ENCODE results near the gene SLC12A5. TPM values are rescaled to one million over a fixed set of nuclear protein-coding genes. Genes with fewer than 3 reads are reported as not detected.

Gene SLC12A5
- total and polyA plus RNA-seq, 3 donors from 2014 or later = 5.5 to 15.5 (median 9.2) TPM

DNA sequence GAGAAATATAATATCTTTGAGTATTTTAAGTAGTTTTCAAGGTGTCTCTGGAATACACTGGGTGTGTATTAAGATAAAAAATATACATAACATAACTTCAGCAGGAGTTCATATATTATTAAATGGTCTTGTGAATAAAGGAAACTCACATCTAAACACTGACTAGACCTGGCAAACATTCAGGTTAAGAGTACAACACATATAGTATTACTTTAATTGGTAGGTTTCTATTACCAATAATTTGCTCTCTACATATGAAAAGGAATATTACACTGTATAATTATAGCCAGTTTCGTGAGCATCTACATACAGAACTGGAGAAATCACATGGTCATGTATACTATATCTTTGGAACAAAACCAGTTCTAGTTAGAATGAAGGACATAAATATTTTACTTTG lies 52.1 kb downstream of the SLC12A5 start:
- no peak overlapping the region for H3K27ac ChIP-seq
- DNase-seq = no peak
- intact Hi-C loops (cut with DNase I; ENCODE audit: low total_unique reads) = no loop called here
- H3K27me3 ChIP-seq = no peaks in the 10 kb centered on the region
- H3K4me1 ChIP-seq = peaks cover 30% of the 10 kb centered on the region
- H3K36me3 ChIP-seq (ENCODE audit: low read depth, missing control alignments) = no peaks in the 10 kb centered on the region
- no peak for TF ChIP-seq POLR2A (IDR thresholded peaks at IDR 0.05)
- TF ChIP-seq, protein P1, sequence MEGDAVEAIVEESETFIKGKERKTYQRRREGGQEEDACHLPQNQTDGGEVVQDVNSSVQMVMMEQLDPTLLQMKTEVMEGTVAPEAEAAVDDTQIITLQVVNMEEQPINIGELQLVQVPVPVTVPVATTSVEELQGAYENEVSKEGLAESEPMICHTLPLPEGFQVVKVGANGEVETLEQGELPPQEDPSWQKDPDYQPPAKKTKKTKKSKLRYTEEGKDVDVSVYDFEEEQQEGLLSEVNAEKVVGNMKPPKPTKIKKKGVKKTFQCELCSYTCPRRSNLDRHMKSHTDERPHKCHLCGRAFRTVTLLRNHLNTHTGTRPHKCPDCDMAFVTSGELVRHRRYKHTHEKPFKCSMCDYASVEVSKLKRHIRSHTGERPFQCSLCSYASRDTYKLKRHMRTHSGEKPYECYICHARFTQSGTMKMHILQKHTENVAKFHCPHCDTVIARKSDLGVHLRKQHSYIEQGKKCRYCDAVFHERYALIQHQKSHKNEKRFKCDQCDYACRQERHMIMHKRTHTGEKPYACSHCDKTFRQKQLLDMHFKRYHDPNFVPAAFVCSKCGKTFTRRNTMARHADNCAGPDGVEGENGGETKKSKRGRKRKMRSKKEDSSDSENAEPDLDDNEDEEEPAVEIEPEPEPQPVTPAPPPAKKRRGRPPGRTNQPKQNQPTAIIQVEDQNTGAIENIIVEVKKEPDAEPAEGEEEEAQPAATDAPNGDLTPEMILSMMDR (IDR thresholded peaks at IDR 0.05) = no peak
- no peak overlapping the region for H3K4me3 ChIP-seq
- WGBS, 2 donors = 91 to 94% methylated on average over 1 of the region's 1 CpG
- H3K9me3 ChIP-seq = no peaks in the 10 kb centered on the region

DNA sequence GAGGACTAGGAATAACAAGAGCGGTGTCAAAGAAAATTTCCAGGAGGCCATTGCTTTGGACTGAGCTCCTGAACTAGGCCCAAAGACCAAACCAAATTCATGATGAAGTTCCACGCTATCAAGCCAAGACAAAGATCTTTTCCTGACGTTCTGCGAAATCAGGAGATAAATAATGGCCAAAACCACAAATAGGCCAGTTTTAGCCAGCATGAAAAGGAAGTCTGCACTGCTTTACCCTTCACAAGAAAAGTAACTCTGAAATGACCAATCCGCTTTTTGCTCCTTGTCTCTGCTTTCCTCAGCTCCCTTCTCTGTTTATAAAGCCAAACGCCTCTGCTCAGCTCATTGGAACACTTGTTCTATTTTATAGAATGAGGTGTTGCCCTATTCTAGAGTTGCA lies 54.1 kb downstream of the SLC12A5 start:
- no peak overlapping the region for H3K4me3 ChIP-seq
- H3K4me1 ChIP-seq = peaks cover 37% of the 10 kb centered on the region
- H3K27ac ChIP-seq = no peak overlapping the region
- DNase-seq = no peak
- H3K27me3 ChIP-seq = no peaks in the 10 kb centered on the region
- no peaks in the 10 kb centered on the region for H3K36me3 ChIP-seq (ENCODE audit: low read depth, missing control alignments)
- H3K9me3 ChIP-seq = no peaks in the 10 kb centered on the region
- WGBS, 2 donors = 71 to 72% methylated on average over 6 of the region's 6 CpGs
- TF ChIP-seq, protein P1 (IDR thresholded peaks at IDR 0.05) = no peak
- TF ChIP-seq POLR2A (IDR thresholded peaks at IDR 0.05) = no peak
- intact Hi-C loops (cut with DNase I; ENCODE audit: low total_unique reads) = no loop called here

GRCh38 chr20:46083531-46084061 lies 54.6 kb downstream of the SLC12A5 start:
- Histone ChIP-seq H3K4me3 (no peak overlapping the region), H3K27me3 (no peaks in the 10 kb centered on the region), H3K36me3 (ENCODE audit: low read depth, missing control alignments) (no peaks in the 10 kb centered on the region), H3K9me3 (no peaks in the 10 kb centered on the region), H3K4me1 (peaks cover 42% of the 10 kb centered on the region), H3K27ac (no peak overlapping the region)
- DNase-seq = no peak
- no peak for TF ChIP-seq POLR2A (IDR thresholded peaks at IDR 0.05)
- TF ChIP-seq, protein P1 (IDR thresholded peaks at IDR 0.05) = no peak
- 57 to 65% methylated on average over 1 of the region's 1 CpG for WGBS, 2 donors
- intact Hi-C loops (cut with DNase I; ENCODE audit: low total_unique reads) = no loop called here

DNA sequence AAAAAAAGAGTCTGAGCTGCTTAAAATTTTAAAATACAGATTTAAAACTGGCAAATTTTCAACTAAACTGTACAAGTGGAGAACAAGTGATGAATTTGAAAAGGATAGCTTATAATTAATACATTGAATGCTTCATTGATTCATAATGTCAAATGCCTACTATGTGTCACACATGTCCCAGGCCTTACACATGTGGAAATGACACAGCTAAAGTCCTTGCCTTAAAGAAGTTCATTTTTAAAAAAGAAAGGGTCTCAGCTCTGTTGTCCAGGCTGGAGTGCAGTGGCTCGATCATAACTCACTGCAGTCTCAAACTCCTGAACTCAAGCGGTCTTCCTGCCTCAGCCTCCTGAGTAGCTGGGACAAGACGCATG lies 55.8 kb downstream of the SLC12A5 start:
- peaks cover 42% of the 10 kb centered on the region for H3K4me1 ChIP-seq
- H3K9me3 ChIP-seq = no peaks in the 10 kb centered on the region
- 74 to 86% methylated on average over 3 of the region's 3 CpGs for WGBS, 2 donors
- H3K4me3 ChIP-seq = no peak overlapping the region
- TF ChIP-seq, protein P1 (IDR thresholded peaks at IDR 0.05) = no peak
- TF ChIP-seq POLR2A (IDR thresholded peaks at IDR 0.05) = no peak
- H3K36me3 ChIP-seq (ENCODE audit: low read depth, missing control alignments) = no peaks in the 10 kb centered on the region
- intact Hi-C loops (cut with DNase I; ENCODE audit: low total_unique reads) = no loop called here
- no peak for DNase-seq
- no peaks in the 10 kb centered on the region for H3K27me3 ChIP-seq
- H3K27ac ChIP-seq = no peak overlapping the region

DNA sequence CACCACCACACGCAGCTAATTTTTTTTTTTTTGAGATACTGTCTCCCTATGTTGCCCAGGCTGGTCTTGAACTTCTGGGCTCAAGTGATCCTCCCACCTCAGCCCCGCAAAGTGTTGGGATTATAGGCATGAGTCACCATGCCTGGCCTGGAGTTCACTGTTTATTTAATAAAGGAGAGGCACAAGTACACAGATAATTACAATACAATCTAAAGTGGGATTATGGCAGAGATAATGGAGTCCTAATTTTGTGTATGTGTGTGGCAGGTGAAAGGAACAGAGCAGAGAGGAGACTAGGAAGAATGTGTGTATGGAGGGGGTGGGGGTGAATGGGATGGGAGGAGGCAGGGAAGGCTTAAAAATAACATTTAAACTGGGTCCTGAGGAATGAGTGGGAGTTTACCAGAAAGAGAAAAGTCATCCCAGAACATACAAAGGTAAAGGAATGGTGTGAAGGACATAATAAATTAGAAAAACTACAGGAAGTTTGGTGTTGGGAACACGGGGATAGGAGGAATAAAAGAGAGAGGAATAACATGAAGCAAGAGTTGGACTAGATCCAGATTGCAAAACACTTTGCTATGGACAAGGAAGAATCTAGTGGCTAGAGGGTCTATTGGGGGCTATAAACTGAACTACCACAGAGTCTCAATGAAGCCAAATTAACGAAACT lies 56.3 kb downstream of the SLC12A5 start:
- Histone ChIP-seq H3K4me1 (peaks cover 44% of the 10 kb centered on the region), H3K27ac (no peak overlapping the region), H3K9me3 (no peaks in the 10 kb centered on the region), H3K4me3 (no peak overlapping the region), H3K27me3 (no peaks in the 10 kb centered on the region), H3K36me3 (ENCODE audit: low read depth, missing control alignments) (no peaks in the 10 kb centered on the region)
- no peak for DNase-seq
- intact Hi-C loops (cut with DNase I; ENCODE audit: low total_unique reads) = no loop called here
- TF ChIP-seq, protein P1 (IDR thresholded peaks at IDR 0.05) = no peak
- TF ChIP-seq POLR2A (IDR thresholded peaks at IDR 0.05) = no peak
- 46 to 49% methylated on average over 4 of the region's 4 CpGs for whole genome bisulfite sequencing, 2 donors
